NCI-H526 (cell line): ENCODE data around the gene EXOC4.
A peak's percentile ranks its signal among the peaks of the same experiment; 100 is the strongest.

Source experiments
- DNase-seq, 2 experiments: peaks; one replicate each; lab custom pipeline; 2025; lab: John Stamatoyannopoulos, UW

The EXOC4 gene

DNA sequence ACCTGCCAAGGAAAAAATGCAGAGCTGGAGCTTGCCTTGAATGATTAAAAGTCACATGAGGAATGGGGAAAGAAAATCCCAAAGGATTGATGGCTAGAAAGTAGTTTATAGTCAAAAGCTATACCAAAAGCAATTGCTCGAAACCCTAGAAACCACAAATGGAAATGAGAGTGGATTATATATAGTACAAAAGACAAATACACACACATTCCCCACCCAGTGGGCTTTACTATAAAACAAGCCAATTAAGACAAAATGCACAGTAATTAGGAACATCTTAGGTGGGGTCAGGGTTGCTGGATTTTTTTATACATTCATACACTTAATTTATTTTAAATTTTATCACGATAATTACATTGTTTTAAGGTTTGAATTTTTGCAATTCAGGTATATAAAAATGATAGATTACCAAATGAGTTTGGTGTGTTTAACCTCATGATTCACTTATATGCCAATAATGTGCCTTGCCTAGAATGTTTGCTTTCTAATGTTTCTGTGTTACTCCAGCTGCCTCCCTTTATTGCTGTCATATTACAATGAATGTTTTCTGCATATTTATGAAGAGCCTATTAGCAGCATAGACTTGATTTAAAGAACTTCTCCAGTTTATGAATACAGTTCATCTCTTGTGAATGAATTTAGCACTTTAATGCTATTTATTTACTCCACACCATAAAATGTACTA is 421.3 kb downstream of the EXOC4 start:
- DNase-seq, result peak; percentile 2 to 9

DNA sequence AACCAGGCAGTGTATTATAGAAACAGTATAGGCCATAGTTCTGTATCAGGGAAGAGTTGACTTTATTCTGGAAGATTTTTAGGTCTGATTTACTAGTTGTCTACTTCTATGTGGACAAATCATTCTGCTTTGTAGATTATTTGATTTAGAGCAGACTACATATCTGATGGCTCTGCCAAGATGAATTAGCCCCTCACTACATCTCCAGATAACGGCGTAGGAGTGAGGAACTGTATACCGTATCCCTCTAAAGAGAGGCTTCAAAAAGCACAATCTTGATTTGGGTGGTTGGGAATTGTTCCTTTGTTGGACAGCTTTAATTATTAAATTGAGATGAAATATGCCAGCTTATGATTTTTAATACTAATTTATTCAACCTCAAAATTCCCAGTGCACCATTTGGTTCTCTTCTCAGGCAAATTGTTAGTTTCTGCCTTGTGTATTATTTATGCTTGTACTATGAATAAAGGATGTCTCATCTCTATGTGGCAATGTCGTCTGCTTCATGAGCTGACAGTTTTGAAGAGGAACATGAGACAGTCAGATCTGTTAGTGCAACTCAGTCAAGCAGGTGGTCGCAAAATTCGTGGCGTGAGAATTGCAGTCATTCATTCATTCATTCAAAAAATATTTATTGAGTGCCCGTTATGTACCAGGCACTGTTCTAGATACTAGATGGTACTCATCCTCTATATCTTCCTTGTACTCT is 422.8 kb downstream of the EXOC4 start:
- no peak for DNase-seq

DNA sequence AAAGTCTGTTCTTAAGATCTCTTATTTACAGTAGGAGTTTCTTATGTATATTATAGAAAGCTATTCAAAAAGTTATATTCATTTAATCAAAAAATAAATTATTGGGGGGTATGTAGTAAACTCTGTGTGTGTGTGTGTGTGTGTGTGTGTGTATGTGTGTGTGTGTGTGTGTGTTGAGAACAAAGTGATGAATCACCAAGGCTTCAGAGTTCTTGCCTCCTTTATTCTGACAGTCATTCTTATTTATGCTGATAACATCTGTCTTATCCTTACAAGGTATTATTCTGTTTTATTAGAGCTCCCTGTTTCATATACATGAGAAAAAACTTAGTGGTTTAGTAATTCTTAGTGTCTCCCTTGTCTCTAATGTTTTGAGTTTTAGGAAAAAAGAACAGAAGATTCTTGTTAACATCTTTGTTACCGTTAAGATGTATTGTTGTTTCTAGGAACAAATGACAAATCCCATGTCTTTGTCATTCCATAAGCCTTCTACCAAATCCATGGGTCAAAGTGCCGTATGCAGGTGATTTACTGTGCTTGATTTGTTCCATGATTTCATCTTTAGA is 424.0 kb downstream of the EXOC4 start:
- no peak for DNase-seq

DNA sequence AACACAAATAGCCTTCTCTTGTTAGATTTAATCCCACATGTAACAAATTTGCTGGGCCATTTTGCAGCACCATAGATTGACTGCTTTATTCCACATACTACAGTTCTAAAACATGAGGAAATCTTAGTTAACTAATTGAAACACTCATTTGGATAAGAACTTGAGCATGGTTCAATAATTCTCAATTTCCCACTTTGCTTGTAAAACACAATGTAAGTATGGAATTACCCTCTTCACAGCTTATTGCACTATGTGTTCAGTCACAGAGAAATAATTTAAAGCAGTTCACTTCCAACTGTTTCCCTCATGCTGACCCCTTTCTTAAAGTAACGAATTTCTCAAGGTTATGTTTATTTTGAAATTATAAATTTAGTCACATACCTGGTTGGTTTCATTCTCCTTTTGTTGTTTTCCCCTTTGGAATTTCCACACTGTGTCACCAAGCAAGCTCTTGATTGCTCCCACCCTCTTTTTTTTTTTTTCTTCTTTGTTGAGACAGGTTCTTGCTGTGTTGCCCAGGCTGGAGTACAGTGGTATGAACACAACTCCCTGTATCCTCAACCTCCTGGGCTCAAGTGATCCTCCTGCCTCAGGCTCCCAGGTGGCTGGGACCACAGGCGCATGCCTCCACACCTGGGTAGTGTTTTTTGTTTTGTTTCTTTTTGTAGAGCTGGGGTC is 425.4 kb downstream of the EXOC4 start:
- DNase-seq, result no peak

DNA sequence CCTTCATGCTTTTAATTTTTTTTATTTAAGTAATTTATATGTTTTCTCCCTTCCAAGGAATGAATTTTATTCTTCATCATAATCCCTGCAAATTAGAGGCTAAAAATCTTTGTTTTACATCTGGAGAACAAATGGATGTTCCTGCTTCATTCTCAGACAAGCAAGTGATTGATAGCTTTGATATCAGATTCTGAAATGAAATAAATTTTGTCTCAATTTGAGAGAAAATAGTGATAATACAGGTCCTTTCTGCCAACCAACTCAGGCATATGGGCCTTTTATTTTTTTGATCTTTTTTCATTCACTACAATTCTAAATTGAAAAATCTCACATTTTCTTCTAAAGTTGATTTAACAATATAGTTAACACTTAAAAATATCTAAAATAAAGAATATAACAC is 427.1 kb downstream of the EXOC4 start:
- no peak for DNase-seq

DNA sequence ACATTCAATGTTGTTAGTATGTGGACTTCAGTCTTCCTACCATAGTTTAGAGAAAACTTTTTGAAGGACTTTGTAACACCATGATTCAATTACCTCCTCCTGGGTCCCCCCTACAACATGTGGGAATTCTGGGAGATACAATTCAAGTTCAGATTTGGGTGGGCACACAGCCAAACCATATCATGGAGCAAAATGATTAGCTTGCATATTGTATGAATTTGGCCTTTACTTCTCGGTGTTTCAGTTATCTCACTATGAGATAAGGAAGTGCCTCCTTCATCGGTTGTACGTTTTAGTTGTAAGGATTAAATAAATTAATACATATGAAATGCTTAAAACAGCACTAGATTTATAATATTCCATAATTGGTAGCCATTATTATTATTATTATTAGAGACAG is 428.7 kb downstream of the EXOC4 start:
- DNase-seq, result no peak

DNA sequence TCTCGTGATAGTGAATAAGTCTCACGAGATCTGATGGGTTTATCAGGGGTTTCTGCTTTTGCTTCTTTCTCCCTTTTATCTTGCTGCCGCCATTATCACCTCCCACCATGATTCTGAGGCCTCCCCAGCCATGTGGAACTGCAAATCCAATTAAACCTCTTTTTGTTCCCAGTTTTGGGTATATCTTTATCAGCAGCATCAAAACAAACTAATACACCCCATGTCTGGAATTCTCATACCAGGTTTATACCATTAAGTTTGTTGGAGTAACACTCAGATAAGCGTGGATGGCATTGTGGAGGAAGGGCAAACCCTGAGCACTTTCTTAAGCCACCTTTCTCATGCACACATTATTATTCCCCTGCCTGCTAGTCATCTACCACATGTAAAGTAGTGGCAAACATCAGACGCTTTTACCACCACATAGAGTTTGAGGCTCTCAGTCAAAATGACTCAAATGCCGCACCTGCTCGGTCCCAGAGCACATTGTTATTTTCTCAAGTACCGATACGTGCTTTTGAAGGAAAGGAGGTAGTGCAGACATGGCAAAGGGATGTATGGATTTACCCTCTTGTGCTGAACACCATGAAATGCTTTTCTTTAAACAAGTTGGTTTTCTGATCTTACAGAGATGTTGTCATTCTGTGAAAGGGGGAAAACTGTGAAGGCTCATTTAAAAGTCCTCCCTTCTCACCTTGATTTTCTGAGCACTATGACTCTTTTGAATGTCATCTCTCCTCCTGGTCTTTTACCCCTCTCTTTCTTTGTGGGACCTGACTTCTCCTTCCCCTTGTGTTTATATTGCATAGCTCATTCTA is 429.7 kb downstream of the EXOC4 start:
- peak in 1 of 2 experiments; percentile 15 for DNase-seq

DNA sequence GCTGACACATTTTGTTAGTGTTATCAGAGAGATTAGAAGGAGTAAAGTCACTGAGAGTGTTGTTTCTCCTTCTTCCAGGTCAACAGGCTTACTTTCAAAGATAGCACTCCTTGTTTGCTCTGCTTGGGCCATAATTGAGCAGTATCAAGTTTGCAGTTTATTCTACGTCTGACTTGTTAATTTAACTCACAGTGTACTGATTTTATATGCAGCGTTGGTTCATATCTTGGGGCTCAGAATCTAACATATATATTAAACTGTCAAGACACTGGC is 430.2 kb downstream of the EXOC4 start:
- no peak for DNase-seq

DNA sequence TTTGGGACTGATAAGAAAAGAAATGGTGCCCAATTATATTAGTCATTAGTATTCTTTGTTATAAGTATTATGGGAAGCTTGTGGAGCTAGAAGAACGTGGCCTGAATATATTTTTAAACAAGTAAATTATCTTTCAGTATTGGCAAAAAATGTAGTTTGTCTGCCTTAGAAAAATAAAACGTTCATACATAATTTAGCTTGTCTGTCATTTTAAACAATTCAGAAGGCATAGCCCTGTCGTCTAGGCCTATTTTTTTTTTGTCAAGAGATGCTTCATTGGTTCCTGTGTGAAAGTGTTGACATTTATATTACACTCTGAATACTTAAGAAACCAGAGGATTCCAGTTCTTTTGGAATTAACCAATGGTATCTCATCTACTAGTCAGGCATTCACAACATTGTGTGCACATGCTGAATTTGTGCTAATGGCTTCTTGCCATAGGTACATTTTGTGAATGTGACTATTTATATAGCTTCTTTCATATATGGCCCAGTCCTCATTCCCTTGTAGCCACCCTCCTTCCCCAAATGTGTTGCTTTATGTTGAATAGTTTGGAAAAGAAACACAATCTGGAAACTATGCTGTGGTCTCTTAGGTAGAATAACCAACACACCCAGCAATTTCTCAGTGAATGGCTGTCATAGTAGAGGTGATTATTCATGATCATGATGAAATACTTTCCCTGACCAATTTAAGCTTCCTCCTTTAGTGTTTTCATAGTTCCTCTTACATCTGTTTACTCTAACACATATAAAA is 435.8 kb downstream of the EXOC4 start:
- DNase-seq, result no peak

DNA sequence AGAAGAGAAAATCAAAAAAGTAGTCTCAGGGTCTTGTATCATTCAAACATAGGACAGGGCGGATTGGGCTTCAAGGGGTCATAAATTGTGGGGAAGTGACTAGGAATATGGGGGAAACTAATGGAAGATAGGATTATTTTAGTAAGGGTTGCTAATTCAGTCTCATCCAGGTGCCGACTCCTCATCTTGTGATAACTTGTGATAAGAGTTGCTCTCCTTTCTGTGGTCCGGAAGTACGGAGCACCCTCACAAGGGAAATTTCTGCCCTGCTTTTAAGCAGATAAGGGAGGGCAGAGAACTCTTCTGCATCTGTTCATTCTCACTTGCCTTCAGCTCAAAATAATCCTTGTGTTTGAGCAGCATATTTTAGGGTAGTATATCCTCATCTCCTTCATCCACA is 437.9 kb downstream of the EXOC4 start:
- no peak for DNase-seq

DNA sequence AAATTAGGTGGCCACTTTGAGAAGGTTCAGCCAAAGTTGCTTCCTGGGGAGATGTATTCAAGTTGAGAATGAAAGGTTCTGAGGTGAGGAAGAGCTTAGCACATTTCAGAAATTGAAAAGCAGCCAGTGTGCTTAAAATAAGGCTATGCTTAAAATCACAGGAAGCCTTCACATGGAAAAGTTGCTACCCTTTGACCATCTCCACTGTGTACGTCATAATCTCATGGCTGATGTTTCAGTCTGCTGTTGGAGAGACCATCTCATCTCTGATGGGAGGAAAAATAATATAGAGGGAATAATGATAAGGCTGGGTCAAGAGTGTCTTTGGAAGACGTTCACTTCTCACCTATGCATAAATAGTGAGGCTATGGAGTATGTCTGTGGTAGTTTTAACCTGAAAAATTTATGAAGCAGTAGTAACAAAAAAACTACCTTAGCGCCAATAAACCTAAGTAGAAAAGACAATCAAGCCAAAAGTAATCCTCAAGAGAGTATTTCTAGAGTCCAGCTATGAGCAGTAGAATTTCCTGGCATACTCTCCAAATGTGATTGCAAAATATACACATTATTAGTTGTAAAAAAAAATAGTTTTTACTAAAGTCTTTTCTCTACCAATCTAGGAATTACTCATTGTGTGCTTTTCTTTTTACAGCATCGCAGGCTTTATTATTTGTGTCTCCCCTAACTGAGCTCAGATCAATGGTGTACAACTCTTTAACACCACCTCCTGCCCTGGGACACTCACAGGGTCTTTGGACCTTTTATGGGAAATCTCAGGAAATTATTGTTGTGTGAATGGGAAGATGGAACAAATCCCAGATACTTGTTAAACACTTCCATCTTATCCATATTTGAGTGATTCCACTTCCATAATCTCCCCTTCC is 439.1 kb downstream of the EXOC4 start:
- no peak for DNase-seq

DNA sequence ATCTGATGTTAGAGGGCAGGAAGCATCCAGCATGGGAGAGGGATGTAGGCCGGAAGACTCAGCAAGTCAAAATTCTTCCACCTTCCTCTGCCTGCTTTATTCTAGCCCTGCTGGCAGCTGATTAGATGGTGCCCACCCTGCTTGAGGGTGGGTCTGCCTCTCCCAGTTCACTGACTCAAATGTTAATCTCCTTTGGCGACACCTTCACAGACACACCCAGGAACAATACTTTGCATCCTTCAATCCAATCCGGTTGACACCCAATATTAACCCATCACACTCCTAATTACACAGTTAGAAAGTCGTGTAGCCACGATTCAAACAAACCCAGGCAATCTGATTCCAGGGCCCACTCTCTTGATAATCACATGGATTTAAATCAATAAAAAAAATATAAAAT is 440.4 kb downstream of the EXOC4 start:
- DNase-seq, result no peak

DNA sequence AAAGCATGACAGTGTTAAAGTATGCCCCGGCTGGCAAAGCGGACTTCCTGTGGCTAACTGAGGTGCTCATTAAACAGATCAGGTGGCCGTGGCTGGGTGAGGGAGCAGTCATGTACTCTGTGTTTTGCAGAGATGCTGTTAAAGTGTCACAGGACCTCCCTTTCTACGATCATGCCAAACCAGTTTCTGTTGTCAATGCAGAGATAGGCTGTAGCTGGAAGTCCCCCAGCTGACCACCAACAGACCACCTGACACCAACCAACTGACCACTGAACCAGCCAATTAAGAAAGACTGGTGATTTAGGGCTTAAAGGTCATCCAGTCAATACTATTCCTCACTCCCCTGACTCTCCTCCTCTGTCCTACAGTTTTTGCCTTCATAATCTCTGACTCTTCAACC is 443.2 kb downstream of the EXOC4 start:
- DNase-seq, result peak in 1 of 2 experiments; percentile 42

DNA sequence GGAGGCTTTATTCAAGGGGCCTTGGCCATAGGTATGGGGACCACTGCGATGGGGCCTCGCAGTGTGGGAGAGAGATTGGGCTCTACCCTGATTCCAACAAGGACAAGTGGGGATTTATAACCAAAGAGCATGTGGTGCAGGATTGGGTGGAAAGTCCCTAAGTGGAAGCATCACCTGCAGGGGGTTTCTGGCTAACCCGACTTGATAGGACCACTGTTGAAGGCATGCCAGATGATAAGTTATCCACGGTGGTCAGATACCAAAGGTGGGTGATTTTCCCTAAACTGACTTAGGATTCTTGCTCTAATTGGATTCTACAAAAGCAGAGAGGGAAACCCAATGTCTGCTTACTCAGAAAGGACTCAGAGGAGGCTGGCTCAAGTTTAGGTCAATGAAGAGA is 444.7 kb downstream of the EXOC4 start:
- DNase-seq, result no peak

DNA sequence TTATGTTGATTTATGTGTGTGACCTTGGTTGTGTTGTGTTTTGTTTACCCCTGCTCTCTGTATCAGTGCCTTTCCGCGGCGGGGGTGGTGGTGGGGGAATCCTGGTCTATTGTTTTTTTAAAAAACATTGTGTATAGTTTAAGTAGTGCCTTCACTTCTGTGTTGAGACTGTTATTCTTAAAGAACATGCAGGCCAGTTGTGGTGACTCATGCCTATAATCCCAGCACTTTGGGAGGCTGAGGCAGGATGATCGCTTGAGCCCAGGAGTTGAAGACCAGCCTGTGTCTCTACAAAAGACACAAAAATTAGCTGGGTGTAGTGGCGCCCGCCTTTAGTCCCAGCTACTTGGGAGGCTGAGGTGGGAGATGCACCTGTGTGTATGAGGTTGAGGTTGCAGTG is 445.2 kb downstream of the EXOC4 start:
- DNase-seq, result no peak

DNA sequence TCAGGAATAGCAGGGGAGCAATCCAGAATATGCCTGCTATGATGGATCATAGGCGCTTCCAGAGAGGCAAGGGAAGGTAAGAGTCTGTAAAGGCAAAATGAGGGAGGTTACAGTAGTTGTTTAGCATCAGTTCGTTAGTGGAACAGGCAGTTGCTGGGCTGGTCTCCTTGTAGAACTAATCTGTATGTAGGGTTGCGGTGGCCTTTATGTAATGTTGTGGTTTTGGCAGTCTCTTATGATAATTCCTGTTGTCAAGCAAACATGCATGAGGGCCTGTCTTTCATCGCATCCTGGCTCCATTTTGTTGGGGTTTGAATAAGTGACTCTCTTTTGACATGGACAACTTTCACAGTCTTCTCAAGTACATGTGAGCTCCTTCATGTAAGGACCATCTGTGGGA is 446.5 kb downstream of the EXOC4 start:
- DNase-seq, result peak; percentile 46 to 64

DNA sequence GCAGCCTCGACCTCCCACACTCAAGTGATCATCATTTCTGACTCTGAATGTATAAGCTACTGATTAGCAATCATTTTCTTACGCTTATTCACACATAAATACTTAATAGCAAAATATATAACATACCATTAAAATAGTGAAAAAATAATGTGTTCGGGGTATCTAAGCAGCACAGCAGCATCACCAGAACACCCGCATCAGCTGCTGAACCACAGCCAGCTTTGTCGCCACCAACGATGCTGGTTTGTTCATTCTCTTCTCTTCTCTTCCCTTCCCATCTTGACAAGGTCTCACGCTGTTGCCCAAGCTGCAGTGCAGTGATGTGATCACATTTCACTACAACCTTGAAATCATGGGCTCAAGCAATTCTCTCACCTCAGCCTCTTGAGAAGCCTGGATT is 449.2 kb downstream of the EXOC4 start:
- no peak for DNase-seq

DNA sequence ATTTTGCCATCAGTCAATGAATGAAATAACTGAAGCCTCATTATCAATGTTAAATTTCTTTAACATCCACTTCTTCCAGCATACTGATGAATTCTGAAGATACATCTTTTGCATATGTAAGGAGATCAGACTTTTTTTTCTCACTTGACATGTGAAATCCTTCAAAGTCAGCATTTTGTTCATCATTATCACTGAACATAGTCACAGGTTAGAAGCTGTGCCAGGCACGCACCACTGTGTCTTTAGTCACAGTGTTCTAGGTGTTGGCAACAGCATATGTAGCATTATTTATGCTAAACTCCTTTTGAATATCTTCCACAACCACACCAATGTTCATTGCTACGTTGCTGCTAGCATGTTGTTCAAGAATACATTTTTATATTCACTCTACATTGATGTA is 450.1 kb downstream of the EXOC4 start:
- no peak for DNase-seq

DNA sequence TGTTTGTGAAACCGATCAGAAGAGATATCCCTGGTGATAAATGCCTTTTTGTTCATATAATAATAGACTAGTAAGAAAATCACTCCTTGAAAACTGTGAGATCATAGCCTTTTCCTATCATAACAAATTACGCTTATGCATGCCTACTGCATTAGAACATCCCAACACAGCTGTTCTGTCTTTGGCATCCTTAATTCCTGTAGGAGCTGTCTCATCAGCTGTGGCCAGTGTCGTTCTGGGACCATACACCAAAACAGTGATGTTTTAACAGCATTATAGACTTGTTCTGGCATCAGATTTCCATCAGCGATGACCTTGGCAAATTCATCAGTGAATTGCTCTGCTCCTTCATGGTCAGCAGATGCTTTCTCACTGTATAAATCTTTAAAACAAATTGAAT is 450.7 kb downstream of the EXOC4 start:
- DNase-seq, result no peak

DNA sequence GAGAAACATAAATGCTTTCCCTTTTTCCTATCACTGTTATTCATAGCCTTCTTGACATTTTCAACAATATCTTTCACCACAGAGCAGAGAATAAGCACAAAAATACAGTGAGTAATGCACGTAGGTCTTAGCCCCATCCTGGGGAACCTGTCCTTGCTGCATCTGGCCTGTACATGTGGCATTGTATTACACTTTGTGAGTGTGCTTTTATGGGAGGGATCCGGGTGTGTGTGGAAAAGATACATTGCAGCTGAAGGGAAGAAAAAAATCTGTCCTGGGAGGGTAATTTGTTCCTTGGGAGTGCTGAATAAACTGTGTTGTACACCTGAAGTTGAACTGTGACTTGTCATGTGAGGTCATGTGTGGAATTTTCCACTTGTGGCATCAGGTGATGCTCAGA is 451.6 kb downstream of the EXOC4 start:
- DNase-seq, result no peak

DNA sequence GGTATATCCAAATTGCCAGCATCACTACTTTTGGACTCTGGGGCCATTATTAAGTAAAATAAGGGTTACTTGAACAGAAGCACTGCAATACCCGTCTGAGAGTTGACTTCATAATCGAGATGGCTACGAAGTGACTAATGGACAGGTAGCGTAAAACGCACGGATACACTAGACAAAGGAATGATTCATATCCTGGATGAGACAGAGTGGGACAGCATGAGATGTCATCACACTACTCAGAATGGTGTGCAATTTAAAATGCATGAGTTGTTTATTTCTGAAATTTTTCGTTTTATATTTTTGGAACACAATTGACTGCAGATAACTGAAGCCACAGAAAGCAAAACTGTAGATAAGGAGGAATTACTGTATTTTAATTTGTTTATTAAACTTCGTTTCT is 452.7 kb downstream of the EXOC4 start:
- DNase-seq, result no peak
